NCI-H146 (cell line): Measurements from ENCODE around the gene UGT2B10.
A peak's percentile ranks its signal among the peaks of the same experiment; 100 is the strongest.
"Not testable (repeated sequence)": the region's sequence is repeated elsewhere in the genome, so short reads cannot be mapped to it uniquely, and the experiment has no call there.

Experiments used
- DNase-seq: peaks from one replicate; lab custom pipeline; 2025; lab: John Stamatoyannopoulos, UW

Gene UGT2B10

DNA sequence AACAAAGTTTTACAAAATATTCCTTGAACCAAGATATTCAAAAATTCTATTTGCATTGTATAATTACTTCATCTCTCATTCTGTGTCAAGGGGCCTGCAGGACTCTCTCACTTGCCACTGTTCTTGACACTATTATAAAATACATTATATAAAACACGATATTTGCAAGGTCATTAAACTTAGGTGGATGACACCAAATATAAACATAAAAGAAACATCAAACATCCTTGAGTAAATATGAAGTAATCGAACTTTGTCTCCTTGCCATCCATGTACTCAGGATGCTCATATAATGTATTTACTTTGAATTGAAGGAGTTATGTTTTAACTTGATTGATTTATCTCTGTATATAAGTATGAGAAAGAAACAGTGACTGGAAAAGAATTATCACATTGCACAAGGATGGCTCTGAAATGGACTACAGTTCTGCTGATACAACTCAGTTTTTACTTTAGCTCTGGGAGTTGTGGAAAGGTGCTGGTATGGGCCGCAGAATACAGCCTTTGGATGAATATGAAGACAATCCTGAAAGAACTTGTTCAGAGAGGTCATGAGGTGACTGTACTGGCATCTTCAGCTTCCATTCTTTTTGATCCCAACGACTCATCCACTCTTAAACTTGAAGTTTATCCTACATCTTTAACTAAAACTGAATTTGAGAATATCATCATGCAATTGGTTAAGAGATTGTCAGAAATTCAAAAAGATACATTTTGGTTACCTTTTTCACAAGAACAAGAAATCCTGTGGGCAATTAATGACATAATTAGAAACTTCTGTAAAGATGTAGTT, at the start of gene UGT2B10:
Gene UGT2B10, plus strand, starts transcription at position 378 of the 793 bp plus-strand sequence. Its CDS starts 26 bp downstream, at position 404.
- not testable (repeated sequence) for DNase-seq

DNA sequence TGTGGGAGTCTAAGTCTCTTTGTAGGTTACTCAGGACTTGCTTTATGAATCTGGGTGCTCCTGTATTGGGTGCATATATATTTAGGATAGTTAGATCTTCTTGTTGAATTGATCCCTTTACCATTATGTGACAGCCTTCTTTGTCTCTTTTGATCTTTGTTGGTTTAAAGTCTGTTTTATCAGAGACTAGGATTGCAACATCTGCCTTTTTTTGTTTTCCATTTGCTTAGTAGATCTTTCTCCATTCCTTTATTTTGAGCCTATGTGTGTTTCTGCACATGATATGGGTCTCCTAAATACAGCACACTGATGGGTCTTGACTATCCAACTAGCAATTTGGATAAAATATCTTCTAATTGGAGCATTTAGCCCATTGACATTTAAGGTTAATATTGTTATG, 44.0 kb upstream of the UGT2B10 start:
- not testable (repeated sequence) for DNase-seq

DNA sequence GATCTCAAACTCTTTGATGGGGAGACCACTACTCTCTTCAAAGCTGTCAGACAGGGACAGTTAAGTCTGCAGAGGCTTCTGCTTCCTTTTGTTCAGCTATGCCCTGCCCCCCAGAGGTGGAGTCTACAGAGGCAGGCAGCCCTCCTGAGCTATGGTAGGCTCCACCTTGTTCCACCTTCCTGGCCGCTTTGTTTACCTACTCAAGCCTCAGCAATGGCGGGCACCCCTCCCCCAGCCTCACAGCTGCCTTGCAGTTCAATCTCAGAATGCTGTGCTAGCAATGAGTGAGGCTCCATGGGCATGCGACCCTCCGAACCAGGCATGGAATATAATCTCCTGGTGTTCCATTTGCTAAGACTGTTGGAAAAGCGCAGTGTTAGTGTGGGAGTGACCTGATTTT, 42.1 kb upstream of the UGT2B10 start:
- no peak for DNase-seq

DNA sequence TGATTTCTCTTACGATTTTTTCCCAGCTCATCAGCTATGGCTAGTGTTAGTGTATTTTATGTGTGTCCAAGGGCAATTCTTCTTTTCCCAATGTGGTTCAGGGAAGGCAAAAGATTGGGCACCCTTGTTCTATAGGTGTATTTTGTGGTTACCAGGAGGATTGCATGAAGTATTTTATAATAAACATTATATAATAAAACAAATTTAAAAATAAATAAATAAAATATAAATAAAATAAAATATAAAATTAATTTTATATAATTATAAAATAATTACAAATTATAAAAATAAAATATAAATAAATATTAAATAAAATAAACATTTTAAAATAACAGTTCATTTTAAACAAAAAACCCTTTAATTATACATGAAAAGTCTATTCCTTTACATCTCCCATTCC, 35.6 kb upstream of the UGT2B10 start:
- DNase-seq: no peak

DNA sequence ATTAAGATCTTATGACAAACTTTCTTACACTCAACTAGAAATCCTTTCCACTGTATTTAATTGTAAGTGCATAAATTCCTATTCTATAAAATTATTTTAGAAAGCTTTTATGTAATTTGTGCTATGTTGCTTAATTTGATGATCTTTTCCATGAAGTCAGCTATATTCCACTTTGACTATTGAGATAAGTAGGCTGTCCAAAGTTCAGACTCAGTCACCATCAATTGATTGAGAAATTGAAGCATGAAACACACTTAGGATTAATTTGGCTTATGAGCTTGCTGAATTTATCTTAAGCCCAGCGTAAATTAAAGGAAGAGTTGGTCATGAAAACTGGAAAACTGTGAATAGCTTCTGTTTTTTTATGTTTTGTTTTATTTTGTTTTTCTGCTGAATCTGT, 18.7 kb upstream of the UGT2B10 start:
- DNase-seq: no peak

DNA sequence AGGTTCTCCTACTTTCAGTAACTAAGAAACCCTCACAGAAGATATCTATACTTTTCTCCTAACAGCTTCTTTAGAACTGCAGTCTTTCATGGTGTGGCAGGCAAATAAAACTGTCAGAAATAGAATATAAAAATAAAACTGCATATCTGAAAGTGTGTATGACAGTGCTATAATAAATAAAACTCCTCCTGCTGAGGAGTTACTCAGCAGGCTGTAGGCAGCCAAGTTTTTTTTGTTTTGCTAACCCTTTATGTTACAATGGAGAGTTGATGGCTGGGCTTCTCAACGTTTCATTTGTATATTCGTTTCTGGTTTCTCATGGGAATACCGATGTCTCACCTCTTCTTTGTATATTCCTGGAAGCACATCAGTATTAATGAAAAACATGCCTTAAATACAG, 18.2 kb upstream of the UGT2B10 start:
- no peak for DNase-seq

DNA sequence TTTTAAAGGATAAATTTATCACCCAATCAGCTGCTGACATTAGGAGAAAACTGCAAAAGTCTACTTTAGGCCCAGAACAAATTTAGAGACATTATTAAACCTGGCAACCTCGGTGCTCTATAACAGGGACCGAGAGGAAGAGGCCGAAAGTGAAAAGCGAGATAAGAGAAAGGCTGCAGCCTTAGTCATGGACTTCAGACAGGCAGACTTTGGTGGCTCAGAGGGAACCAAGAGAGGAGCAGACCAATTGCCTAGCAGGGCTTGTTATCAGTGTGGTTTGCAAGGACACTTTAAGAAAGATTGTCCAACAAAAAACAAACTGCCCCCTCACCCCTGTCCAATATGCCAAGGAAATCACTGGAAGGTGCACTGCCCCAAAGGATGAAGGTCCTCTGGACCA, 12.8 kb upstream of the UGT2B10 start:
- DNase-seq: no peak

DNA sequence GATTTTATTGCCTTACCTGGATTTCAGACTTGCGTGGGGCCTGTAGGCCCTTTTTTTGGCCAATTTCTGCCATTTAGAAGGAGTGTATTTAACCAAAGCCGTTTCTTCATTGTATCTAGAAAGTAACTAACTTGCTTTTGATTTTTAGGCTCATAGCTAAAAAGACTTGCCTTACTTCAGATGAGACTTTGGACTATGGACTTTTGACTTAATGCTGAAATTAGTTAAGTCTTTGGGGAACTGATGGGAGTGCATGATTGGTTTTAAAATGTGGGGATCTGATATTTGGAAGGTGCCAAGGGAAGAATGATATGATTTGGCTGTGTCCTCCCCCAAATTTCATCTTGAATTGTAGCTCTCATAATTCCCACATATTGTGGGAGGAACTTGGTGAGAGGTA, 7.7 kb upstream of the UGT2B10 start:
- no peak for DNase-seq

DNA sequence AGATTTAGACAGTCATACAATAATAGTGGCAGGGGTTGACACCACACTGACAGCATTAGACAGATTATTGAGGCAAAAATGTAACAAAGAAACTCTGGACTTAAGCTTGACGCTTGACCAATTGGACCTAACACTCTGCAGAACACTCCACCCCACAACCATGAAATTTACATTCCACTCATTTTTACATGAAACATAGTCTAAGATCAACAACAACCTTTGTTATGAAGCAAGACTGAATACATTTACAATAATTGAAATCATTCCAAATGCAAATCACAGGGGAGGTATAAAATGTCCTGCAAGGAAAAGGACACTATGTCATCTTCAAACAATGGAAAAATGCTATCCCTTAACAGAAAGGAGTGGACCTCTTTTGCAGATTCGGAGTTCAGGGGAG, 4.9 kb upstream of the UGT2B10 start:
- DNase-seq: no peak

DNA sequence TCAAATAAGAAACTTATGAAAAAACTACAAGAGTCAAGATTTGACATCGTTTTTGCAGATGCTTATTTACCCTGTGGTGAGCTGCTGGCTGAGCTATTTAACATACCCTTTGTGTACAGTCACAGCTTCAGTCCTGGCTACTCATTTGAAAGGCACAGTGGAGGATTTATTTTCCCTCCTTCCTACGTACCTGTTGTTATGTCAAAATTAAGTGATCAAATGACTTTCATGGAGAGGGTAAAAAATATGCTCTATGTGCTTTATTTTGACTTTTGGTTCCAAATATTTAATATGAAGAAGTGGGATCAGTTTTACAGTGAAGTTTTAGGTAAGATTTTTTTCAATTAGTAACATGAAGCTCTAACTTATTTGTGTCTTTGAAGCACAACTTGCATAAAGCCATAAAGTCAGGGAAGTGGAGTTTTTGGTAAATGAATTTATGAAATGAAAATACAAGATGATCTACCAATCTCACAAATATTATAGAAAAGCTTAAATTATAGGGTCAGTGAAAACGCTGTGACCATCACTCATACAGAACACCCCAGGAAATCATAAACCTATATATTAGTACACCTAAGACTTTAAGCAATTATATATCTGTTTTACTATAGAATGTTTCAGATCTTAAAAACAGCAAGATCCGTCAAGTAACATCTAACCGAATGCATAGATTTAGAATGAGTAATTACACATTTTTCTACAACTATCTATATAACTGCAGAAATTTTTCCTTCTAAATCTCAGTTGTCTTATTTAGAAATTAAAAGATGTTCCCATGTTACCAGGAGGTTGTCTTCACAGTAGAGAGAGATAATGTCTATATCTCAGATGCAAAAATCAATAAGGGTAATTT, 844 bp downstream of the UGT2B10 start:
- peak; percentile 59 for DNase-seq

DNA sequence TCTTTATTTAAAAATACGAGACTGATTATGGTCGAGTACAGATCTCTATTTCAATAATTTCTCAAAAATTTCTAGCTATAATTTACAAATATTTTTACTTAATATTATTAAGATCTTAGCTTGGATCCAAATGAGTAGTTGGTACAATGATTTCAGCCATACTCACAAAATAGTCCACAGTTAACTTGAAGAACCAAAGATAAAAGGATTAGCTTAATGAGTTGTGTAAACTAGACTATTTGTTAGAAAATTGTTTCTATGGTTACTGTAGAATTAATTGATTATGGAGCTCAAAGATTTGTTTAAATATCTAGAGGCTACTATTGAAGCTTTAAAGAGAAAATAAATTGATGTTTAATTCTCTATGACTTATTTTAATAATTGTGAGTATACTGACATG, 1.6 kb downstream of the UGT2B10 start:
- peak; percentile 32 for DNase-seq

DNA sequence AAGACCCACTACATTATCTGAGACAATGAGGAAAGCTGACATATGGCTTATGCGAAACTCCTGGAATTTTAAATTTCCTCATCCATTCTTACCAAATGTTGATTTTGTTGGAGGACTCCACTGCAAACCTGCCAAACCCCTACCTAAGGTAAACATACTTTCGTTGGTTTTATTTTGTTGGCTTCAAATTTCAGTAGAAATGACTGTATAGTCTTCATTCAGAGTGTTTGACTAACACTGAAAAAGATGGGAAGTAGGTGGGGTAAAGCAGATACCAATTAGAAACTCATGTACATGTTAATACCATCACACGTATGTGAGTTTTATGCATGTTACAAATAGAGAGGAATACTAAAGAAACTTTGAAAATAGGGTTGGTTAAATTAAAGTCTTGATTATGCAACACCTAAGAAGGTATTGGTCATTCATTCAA, 2.3 kb downstream of the UGT2B10 start:
- not testable (repeated sequence) for DNase-seq

DNA sequence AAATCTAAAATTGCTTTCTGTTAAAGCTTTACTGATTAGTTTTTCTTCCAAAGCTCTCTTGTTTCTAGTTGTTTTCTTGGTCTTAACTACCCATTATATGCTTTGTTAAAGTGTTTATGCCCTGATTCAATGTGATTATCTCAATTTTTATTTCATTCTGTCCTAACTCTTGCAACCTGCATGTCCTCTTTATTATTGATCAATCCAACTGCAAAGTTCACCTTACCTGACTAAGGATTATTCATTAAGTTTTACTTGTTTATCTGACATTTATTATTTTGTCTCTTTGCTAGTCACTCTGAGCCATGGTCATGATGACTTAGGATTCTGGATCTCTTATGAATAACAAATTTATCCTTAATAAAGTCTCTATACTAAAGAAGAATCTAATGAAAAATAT, 15.8 kb downstream of the UGT2B10 start:
- DNase-seq: no peak

DNA sequence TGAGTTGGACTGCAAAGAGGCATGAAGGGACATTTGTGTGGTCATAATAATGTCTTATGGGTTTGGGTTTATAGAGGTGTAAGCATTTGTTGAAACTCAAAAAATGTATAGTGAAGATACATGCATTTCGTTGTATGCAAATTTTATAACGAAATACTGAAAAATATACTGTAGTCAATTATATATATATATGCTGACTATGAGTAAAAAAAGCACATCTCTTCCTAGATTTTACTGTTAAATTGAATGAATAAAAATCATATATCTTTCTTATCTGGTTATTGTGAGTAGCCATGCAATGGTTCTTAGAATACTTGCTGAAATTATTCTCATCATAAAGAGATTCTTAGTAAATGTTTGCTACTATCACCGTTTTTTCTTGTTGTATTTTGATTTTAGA, 34.5 kb downstream of the UGT2B10 start:
- DNase-seq: no peak

DNA sequence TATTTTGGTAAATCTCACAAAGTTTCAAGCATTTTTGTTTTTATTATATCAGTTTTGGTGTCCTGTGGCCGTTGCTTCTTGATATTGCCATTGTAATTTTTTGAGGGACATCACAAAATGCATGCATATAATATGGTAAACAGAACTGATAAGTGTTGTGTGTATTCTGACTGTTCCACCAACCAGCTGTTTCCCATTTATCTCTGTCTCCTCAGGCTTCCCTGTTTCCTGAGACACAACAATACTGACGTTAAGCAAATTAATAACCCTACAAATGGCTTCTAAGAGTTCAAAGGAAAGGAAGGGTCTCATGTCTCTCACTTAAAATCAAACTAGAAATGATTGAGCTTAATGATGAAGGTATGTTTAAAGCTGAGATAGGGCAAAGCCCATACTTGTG, 40.0 kb downstream of the UGT2B10 start:
- DNase-seq: no peak

DNA sequence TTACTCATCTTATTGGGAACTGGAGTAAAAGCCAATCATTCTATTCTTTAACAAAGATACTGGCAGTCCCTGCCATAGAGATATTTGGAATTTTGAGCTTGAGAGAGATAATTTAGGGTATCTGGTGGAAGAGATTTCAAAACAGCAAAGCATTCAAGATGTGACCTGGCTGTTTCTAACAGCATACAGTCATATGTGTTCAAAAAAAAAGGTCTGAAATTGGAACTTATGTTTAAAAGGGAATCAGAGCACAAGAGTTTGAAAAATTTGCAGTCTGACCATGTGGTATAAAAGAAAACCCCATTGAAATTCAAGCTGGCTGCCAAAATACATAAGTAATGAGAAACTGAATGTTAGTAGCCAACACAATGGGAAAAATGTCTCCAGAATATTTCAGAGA, 42.2 kb downstream of the UGT2B10 start:
- no peak for DNase-seq

DNA sequence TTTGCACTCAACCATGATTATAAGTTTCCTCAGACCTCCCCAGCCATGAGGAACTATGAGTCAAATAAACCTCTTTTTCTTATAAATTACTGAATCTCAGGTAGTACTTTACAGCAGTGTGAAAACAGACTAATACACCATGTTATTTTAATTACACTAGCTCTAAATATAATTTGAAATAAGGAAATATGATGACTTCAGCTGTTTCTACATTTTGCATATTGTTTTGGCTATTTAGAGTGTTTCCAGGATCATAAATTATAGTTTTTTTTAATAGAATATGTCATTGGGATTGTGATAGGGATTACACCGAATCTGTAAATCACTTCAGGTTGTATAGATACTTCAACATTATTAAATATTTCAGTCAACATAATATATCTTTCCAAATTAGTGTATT, 43.9 kb downstream of the UGT2B10 start:
- no peak for DNase-seq

DNA sequence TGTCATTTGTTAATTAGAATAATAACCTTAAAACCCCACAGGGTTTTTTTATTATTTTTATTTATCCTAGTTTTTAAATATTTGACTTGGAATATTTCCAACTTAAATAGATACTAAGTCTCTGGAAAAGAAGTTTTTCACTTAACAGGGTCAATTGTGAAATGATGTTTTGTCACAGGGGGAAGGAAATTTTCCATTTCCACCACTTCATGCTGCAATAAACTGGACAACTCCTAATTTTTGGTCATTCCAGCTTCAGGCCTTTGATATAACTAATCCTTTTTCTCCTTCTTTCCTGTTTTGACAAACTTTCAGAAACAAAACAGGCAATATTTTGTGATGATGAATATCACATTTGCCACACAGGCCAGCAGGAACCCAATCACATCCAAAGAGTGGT, 45.3 kb downstream of the UGT2B10 start:
- no peak for DNase-seq

DNA sequence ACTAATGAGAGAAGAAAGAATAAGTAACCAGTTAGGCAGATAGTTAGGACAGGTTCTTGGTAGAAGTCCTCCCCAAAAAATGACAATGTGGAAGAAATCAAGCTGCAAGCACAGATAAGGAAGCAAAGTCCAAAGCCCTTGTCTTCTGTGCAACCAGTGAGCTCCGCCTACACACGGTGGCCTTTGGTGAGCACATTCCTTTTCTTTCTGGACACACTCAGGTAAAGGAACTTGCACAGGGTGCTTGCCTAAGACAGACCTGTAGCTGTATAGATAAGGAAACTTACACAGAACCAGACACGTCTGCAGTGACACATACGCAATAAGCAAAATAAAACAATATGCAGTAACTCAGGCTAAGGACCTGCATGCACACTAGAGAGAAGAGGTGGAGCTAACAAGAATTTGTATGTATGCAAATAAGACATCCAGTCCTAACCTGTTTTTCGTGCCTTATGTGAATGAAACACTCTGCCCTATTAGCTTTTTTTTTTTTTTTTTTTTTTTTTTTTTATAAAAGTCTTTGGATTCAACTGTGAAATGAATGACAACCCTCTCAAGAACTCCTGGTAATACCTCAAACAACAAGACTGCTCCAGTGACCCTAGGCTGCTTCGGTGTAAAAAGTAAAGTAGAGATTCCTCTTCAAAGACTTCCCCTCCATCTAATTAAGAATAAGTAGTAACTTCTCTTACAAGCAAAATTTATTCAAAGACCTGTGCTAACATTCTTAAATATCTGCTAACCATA, 48.8 kb downstream of the UGT2B10 start:
- DNase-seq: peak; percentile 54

DNA sequence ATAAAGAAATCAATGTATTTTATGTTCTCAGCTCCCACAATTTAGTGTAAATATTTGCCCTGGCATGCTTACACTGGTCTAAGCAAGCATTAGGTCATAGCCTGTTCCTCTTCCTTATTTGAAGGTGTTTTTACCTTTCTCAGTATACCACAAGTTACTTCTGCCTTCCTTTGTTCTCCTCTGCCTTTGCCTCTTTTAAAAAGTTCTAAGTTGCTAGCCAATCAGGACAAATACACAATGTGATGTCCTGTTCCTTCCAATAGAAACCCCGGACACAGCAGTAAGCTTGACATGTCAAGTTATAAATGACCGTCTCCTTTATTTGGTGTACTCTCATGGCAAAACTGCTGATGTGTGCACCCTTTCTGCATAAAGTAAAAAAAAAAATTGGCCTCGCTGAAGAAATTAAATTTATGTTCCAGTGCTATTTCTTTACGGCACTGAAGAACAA, 49.4 kb downstream of the UGT2B10 start:
- peak; percentile 59 for DNase-seq

DNA sequence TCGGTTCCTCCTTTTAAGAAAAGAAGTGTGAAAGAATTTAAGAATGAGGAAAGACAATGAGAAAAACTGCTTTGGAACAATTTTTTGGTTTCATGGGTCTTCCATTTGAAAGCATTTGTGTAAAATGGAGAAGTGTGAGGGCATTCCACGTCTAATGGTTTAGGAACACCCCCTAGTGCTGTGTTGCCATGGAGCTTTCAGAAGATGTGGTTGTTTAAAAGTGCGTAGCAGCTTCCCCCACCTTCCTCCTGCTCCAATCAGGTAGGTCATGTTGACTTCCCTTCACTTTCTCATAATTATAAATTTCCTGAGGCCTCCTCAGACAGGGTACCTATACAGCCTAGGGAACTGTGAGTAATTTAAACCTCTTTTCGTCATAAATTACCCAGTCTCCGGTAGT, 50.0 kb downstream of the UGT2B10 start:
- DNase-seq: peak; percentile 37

DNA sequence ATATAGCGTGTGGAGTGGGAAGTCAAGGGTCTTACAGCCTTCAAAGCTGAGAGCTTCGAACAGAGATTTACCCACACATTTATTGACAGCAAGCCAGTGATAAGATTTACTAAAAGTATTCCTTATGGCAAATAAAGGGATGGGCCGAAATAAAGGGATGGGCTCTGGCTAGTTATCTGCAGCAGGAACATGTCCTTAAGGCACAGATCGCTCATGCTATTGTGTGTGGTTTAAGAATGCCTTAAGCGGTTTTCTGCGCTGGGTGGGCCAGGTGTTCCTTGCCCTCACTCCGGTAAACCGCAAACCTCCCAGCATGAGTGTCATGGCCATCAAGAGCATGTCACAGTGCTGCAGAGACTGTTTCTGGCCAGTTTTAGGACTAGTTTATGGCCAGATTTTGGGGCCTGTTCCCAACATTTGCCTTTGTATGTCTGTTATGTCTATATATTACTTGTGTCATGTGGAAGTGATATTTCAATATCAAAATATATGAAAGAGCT, 53.5 kb downstream of the UGT2B10 start:
- DNase-seq: no peak
